HG02571 (cell line): ENCODE data around the gene PDS5B.
A peak's percentile ranks its signal among the peaks of the same experiment; 100 is the strongest.
"Not testable (repeated sequence)": the region's sequence is repeated elsewhere in the genome, so short reads cannot be mapped to it uniquely, and the experiment has no call there.

Experiments
- ATAC-seq: cut with Tn5 transposase; IDR thresholded peaks from one replicate; pipeline ENCODE4 v1.9.1; 2021; ENCODE audit warnings: mild to moderate bottlenecking, moderate library complexity; ENCODE audit not compliant: unreplicated experiment

The PDS5B gene

GRCh38 chr13:32783067-32783466 is 196.8 kb downstream of the PDS5B start:
- ATAC-seq = no peak

- ATAC-seq = no peak
Observed at GRCh38 chr13:32790731-32791130, 204.5 kb downstream of the PDS5B start.

GRCh38 chr13:32791545-32792172 is 205.4 kb downstream of the PDS5B start:
- ATAC-seq = peak; percentile 81

GRCh38 chr13:32796754-32797153 is 210.5 kb downstream of the PDS5B start:
- ATAC-seq = no peak

- no peak for ATAC-seq
Observed at GRCh38 chr13:32802159-32802558, 215.9 kb downstream of the PDS5B start.

- no peak for ATAC-seq
Observed at GRCh38 chr13:32804673-32805230, 218.5 kb downstream of the PDS5B start.

GRCh38 chr13:32811297-32811800 is 225.1 kb downstream of the PDS5B start:
- peak; percentile 78 for ATAC-seq

GRCh38 chr13:32821149-32821688 is 235.0 kb downstream of the PDS5B start:
- no peak for ATAC-seq

- ATAC-seq = no peak
Observed at GRCh38 chr13:32822771-32823170, 236.5 kb downstream of the PDS5B start.

GRCh38 chr13:32823597-32823996 is 237.3 kb downstream of the PDS5B start:
- no peak for ATAC-seq

- ATAC-seq = no peak
Observed at GRCh38 chr13:32824061-32824460, 237.8 kb downstream of the PDS5B start.

GRCh38 chr13:32824675-32825074 is 238.4 kb downstream of the PDS5B start:
- ATAC-seq = no peak

- ATAC-seq = no peak
Observed at GRCh38 chr13:32825481-32825880, 239.2 kb downstream of the PDS5B start.

- ATAC-seq = not testable (repeated sequence)
Observed at GRCh38 chr13:32826372-32826771, 240.1 kb downstream of the PDS5B start.
